GM18519 (cell line): Measurements from ENCODE around the gene CPN2.

Experiments
- ATAC-seq: cut with Tn5 transposase; IDR thresholded peaks from one replicate; pipeline ENCODE4 v1.9.1; 2021; ENCODE audit warnings: mild to moderate bottlenecking, moderate library complexity; ENCODE audit not compliant: unreplicated experiment, low FRiP score

CPN2 gene

GRCh38 chr3:194351080-194351672 is at the start of gene CPN2:
CPN2 (minus strand) TSS chr3:194351328; CDS start chr3:194342702, 8,626 bp downstream.
- no peak for ATAC-seq

GRCh38 chr3:194399874-194400411 is 48.8 kb upstream of the CPN2 start:
- no peak for ATAC-seq

- ATAC-seq: no peak
Measured at GRCh38 chr3:194399166-194399565, 48.0 kb upstream of the CPN2 start, which contains the start of gene GP5. GP5 (minus strand) TSS chr3:194399266; CDS start chr3:194398282, 984 bp downstream.

- ATAC-seq: no peak
Measured at GRCh38 chr3:194397757-194398312, 46.7 kb upstream of the CPN2 start.

- no peak for ATAC-seq
Measured at GRCh38 chr3:194396859-194397756, 46.0 kb upstream of the CPN2 start.

GRCh38 chr3:194396539-194396858 is 45.4 kb upstream of the CPN2 start:
- ATAC-seq: no peak

GRCh38 chr3:194395778-194396538 is 44.8 kb upstream of the CPN2 start:
- no peak for ATAC-seq

- no peak for ATAC-seq
Measured at GRCh38 chr3:194395212-194395611, 44.1 kb upstream of the CPN2 start.

GRCh38 chr3:194392576-194392975 is 41.4 kb upstream of the CPN2 start:
- no peak for ATAC-seq

- no peak for ATAC-seq
Measured at GRCh38 chr3:194390835-194391234, 39.7 kb upstream of the CPN2 start.

- ATAC-seq: no peak
Measured at GRCh38 chr3:194389269-194389668, 38.1 kb upstream of the CPN2 start.

- no peak for ATAC-seq
Measured at GRCh38 chr3:194387926-194388418, 36.8 kb upstream of the CPN2 start.

GRCh38 chr3:194387276-194387675 is 36.1 kb upstream of the CPN2 start:
- ATAC-seq: no peak

GRCh38 chr3:194386648-194387047 is 35.5 kb upstream of the CPN2 start:
- no peak for ATAC-seq

- no peak for ATAC-seq
Measured at GRCh38 chr3:194386066-194386465, 34.9 kb upstream of the CPN2 start.

GRCh38 chr3:194384569-194385001 is 33.5 kb upstream of the CPN2 start:
- no peak for ATAC-seq

- no peak for ATAC-seq
Measured at GRCh38 chr3:194384156-194384555, 33.0 kb upstream of the CPN2 start.

GRCh38 chr3:194383276-194383940 is 32.3 kb upstream of the CPN2 start:
- ATAC-seq: no peak

GRCh38 chr3:194382892-194383223 is 31.7 kb upstream of the CPN2 start:
- no peak for ATAC-seq
